ENCODE results near the gene NUMB. TPM values are rescaled to one million over a fixed set of nuclear protein-coding genes. Genes with fewer than 3 reads are reported as not detected.
"Not testable (repeated sequence)": the region's sequence is repeated elsewhere in the genome, so short reads cannot be mapped to it uniquely, and the experiment has no call there.

The NUMB gene
- total RNA-seq, 1 donor from 2014 or later = 72.7 TPM

DNA sequence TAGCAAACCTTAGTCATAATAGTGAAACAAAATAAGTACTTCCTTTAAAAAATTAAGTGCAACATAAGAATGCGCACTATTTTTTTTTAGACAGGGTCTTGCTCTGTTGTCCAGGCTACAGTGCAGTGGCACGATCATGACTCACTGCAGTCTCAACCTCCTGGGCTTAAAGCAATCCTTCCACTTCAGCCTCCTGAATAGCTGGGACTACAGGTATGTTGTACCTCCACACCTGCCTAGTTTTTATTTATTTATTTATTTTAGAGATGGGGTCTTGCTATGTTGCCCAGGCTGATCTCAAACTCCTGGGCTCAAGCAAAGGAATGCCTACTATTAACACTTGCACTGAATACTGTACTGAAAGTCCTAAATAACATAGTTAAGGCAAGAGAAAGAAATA, 93.8 kb downstream of the NUMB start:
- no peaks in the 10 kb centered on the region for H3K9me3 Mint-ChIP-seq (ENCODE audit: unreplicated experiment)
- TF ChIP-seq, protein P1, sequence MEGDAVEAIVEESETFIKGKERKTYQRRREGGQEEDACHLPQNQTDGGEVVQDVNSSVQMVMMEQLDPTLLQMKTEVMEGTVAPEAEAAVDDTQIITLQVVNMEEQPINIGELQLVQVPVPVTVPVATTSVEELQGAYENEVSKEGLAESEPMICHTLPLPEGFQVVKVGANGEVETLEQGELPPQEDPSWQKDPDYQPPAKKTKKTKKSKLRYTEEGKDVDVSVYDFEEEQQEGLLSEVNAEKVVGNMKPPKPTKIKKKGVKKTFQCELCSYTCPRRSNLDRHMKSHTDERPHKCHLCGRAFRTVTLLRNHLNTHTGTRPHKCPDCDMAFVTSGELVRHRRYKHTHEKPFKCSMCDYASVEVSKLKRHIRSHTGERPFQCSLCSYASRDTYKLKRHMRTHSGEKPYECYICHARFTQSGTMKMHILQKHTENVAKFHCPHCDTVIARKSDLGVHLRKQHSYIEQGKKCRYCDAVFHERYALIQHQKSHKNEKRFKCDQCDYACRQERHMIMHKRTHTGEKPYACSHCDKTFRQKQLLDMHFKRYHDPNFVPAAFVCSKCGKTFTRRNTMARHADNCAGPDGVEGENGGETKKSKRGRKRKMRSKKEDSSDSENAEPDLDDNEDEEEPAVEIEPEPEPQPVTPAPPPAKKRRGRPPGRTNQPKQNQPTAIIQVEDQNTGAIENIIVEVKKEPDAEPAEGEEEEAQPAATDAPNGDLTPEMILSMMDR (IDR thresholded peaks at IDR 0.05) = no peak

DNA sequence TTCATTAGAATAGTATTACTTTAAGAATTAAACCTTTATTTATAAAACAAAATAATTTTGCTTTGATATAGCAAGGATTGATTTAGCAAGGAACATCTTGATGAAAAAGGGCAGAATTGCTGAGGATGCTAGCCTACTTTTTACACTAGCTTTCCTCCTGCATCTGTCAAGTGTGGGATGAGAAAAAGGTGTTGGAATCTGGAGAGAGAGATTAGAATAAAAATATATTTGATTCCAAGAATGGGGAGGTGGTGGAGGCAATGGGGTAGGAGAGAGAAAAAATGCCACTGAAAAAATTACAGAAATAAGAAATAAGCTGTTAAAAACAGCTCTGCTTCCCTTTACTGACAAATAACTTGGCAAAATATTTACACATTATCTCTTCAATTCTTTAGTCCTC, 98.9 kb downstream of the NUMB start:
- H3K4me1 Mint-ChIP-seq (ENCODE audit: unreplicated experiment) = no peaks in the 10 kb centered on the region
- no peaks in the 10 kb centered on the region for H3K27me3 Mint-ChIP-seq (ENCODE audit: unreplicated experiment)
- H3K4me3 Mint-ChIP-seq (ENCODE audit: unreplicated experiment) = no peak overlapping the region
- no peak for DNase-seq (ENCODE audit: extremely low spot score, unreplicated experiment)
- peaks cover 22% of the 10 kb centered on the region for H3K36me3 Mint-ChIP-seq (ENCODE audit: unreplicated experiment)
- no peaks in the 10 kb centered on the region for H3K9me3 Mint-ChIP-seq (ENCODE audit: unreplicated experiment)
- no peak overlapping the region for H3K27ac Mint-ChIP-seq (ENCODE audit: unreplicated experiment)
- TF ChIP-seq, protein P1 (IDR thresholded peaks at IDR 0.05) = no peak

More for the DNA sequence above, 93.8 kb downstream of the NUMB start:
- H3K36me3 Mint-ChIP-seq (ENCODE audit: unreplicated experiment) = peaks cover 19% of the 10 kb centered on the region
- no peaks in the 10 kb centered on the region for H3K27me3 Mint-ChIP-seq (ENCODE audit: unreplicated experiment)
- no peak overlapping the region for H3K27ac Mint-ChIP-seq (ENCODE audit: unreplicated experiment)
- DNase-seq (ENCODE audit: extremely low spot score, unreplicated experiment) = no peak
- no peaks in the 10 kb centered on the region for H3K4me1 Mint-ChIP-seq (ENCODE audit: unreplicated experiment)
- H3K4me3 Mint-ChIP-seq (ENCODE audit: unreplicated experiment) = no peak overlapping the region

DNA sequence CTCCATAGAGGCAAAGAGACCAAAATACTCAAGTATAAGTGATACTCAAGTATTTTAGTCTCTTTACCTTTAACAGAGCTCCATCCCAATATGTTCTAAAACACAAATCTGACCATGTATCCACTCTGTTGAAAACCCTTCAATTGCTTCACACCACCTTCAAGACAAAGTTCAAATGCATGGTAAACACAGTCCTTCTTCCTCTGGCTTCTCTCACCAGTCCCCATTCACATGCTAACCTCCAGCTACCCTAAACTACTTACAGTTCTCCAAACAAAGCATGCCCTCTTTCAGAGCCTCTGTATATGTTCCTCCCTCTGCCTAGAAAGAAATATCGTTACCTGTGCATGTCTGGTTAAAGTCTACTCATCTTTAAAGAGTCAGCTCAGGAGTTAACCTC, 100.2 kb downstream of the NUMB start:
- no peak for DNase-seq (ENCODE audit: extremely low spot score, unreplicated experiment)
- Mint-ChIP-seq H3K27me3 (ENCODE audit: unreplicated experiment) (no peaks in the 10 kb centered on the region), H3K27ac (ENCODE audit: unreplicated experiment) (no peak overlapping the region), H3K4me1 (ENCODE audit: unreplicated experiment) (no peaks in the 10 kb centered on the region), H3K4me3 (ENCODE audit: unreplicated experiment) (no peak overlapping the region), H3K9me3 (ENCODE audit: unreplicated experiment) (no peaks in the 10 kb centered on the region), H3K36me3 (ENCODE audit: unreplicated experiment) (peaks cover 16% of the 10 kb centered on the region)
- TF ChIP-seq, protein P1 (IDR thresholded peaks at IDR 0.05) = no peak

DNA sequence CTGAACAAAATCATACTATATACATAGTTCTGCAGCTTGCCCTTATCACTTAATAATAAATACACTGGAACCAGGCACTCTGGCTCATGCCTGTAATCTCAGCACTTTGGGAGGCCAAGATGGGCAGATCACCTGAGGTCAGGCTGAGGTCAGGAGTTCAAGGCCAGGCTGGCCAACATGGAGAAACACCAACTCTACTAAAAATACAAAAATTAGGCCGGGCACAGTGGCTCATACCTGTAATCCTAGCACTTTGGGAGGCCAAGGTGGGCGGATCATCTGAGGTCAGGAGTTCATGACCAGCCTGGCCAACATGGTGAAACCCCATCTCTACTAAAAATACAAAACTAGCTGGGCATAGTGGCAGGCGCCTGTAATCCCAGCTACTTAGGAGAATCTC, 109.3 kb downstream of the NUMB start:
- not testable (repeated sequence) for H3K36me3 Mint-ChIP-seq (ENCODE audit: unreplicated experiment); H3K4me1 Mint-ChIP-seq (ENCODE audit: unreplicated experiment); H3K4me3 Mint-ChIP-seq (ENCODE audit: unreplicated experiment); H3K9me3 Mint-ChIP-seq (ENCODE audit: unreplicated experiment); H3K27ac Mint-ChIP-seq (ENCODE audit: unreplicated experiment); DNase-seq (ENCODE audit: extremely low spot score, unreplicated experiment); H3K27me3 Mint-ChIP-seq (ENCODE audit: unreplicated experiment)

DNA sequence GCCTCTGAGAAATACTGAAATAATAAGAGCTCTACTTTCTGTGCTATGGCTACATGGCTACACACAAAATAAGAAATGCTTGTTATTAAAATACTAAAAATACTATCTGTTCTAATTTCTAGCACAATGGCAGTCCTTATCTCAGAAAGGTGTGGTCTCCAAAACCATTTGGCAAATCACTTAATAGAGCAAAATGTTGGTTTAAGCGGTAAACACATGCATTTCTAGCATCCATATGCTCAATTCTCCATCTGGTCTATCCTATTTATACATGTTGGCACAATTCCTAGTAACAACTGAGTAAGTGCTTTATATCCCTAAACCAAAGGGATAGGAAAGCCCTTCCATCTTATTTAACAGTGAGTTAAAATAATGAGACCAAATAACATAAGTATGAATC, 114.0 kb downstream of the NUMB start:
- DNase-seq (ENCODE audit: extremely low spot score, unreplicated experiment) = no peak
- H3K27ac Mint-ChIP-seq (ENCODE audit: unreplicated experiment) = no peak overlapping the region

More for the DNA sequence above, 114.0 kb downstream of the NUMB start:
- Mint-ChIP-seq H3K4me3 (ENCODE audit: unreplicated experiment) (no peak overlapping the region), H3K27me3 (ENCODE audit: unreplicated experiment) (no peaks in the 10 kb centered on the region), H3K4me1 (ENCODE audit: unreplicated experiment) (no peaks in the 10 kb centered on the region), H3K36me3 (ENCODE audit: unreplicated experiment) (no peaks in the 10 kb centered on the region), H3K9me3 (ENCODE audit: unreplicated experiment) (no peaks in the 10 kb centered on the region)
- TF ChIP-seq, protein P1 (IDR thresholded peaks at IDR 0.05) = no peak

Measured in osteocyte (in vitro differentiated cells).